Choroid plexus epithelial cell (primary cell): ENCODE measurements around the gene ICE2.

ENCODE experiments used
- DNase-seq: peaks from one replicate; pipeline ENCODE4 v3.0.0-alpha.2; 2010; ENCODE audit warnings: low read depth
- H3K4me3 ChIP-seq: 2 replicates; pipeline ENCODE4 v1.5.1; 2011; ENCODE audit warnings: low read depth, mild to moderate bottlenecking, control low read depth, low read length, moderate library complexity
- CTCF ChIP-seq: conservative IDR thresholded peaks from 2 replicates; pipeline ENCODE4 v1.5.1; 2011; ENCODE audit warnings: low read depth, mild to moderate bottlenecking, control low read depth, inconsistent platforms, low read length, moderate library complexity

The ICE2 gene

GRCh38 chr15:60480149-60480548 is 1.2 kb upstream of the ICE2 start:
- DNase-seq: no peak
- H3K4me3 ChIP-seq: no peak overlapping the region
- no peak for TF ChIP-seq CTCF

- H3K4me3 ChIP-seq: peak overlapping the region; percentile 86
- no peak for DNase-seq
- TF ChIP-seq CTCF: no peak
Observed at GRCh38 chr15:60479361-60480110, 594 bp upstream of the ICE2 start.

GRCh38 chr15:60477916-60478565 is 901 bp downstream of the ICE2 start:
- no peak for TF ChIP-seq CTCF
- peak overlapping the region; percentile 86 for H3K4me3 ChIP-seq
- peak; percentile 44 for DNase-seq

- TF ChIP-seq CTCF: no peak
- no peak overlapping the region for H3K4me3 ChIP-seq
- no peak for DNase-seq
Observed at GRCh38 chr15:60477164-60477563, 1.8 kb downstream of the ICE2 start.

- DNase-seq: peak; percentile 58
- no peak for TF ChIP-seq CTCF
- H3K4me3 ChIP-seq: no peak overlapping the region
Observed at GRCh38 chr15:60476713-60477112, 2.2 kb downstream of the ICE2 start.

GRCh38 chr15:60473135-60473534 is 5.8 kb downstream of the ICE2 start:
- no peak for TF ChIP-seq CTCF
- no peak for DNase-seq
- H3K4me3 ChIP-seq: no peak overlapping the region

GRCh38 chr15:60471314-60471713 is 7.6 kb downstream of the ICE2 start:
- no peak for TF ChIP-seq CTCF
- H3K4me3 ChIP-seq: no peak overlapping the region
- DNase-seq: peak; percentile 20
